ENCODE results near the gene SLC34A3.

DNA sequence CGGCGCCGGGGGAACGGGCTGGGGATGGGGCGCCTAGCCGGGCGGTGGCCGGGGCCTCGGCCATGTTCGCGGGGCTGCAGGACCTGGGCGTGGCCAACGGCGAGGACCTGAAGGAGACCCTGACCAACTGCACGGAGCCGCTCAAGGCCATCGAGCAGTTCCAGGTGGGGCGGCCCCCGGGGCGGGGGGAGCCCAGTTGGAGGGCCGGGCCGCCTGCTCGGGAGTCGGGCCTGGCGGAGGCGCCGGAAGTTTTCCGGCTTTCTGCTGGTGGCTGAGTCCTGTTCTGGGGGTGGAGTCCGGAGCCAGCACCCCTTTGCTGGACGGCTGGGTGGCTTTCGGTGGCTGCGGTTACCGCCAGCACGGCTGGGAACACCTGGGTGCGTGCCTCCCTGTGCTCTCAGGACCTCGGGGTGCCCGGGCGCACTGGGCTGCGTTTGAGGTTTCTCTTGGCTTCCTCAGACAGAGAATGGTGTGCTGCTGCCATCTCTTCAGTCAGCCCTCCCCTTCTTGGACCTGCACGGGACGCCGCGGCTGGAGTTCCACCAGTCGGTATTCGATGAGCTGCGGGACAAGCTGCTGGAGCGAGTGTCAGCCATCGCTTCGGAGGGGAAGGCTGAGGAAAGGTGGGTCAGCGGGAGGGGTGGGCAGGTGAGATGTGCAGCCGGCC lies 24.9 kb downstream of the SLC34A3 start:
- TF ChIP-seq, protein P1, sequence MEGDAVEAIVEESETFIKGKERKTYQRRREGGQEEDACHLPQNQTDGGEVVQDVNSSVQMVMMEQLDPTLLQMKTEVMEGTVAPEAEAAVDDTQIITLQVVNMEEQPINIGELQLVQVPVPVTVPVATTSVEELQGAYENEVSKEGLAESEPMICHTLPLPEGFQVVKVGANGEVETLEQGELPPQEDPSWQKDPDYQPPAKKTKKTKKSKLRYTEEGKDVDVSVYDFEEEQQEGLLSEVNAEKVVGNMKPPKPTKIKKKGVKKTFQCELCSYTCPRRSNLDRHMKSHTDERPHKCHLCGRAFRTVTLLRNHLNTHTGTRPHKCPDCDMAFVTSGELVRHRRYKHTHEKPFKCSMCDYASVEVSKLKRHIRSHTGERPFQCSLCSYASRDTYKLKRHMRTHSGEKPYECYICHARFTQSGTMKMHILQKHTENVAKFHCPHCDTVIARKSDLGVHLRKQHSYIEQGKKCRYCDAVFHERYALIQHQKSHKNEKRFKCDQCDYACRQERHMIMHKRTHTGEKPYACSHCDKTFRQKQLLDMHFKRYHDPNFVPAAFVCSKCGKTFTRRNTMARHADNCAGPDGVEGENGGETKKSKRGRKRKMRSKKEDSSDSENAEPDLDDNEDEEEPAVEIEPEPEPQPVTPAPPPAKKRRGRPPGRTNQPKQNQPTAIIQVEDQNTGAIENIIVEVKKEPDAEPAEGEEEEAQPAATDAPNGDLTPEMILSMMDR (IDR thresholded peaks at IDR 0.05), result no peak
- TF ChIP-seq POLR2A (IDR thresholded peaks at IDR 0.05) (peak; percentile 6), EP300 (IDR thresholded peaks at IDR 0.05; ENCODE audit: low read depth) (no peak)
